Neural cell (in vitro differentiated cells): ENCODE measurements around the gene PLA2G15.

ENCODE experiments used
- CTCF ChIP-seq: fragments of 450-650 bp; IDR thresholded peaks from 2 replicates; pipeline ENCODE4 v1.5.1; 2014; ENCODE audit warnings: antibody characterized with exemption, mild to moderate bottlenecking, moderate library complexity; ENCODE audit not compliant: poor library complexity, severe bottlenecking
- EZH2 ChIP-seq: fragments of 200-600, 300-800 bp; shearing (Covaris generic), sonication (generic); IDR thresholded peaks from 2 replicates; pipeline ENCODE4 v1.6.1; 2014; ENCODE audit warnings: antibody characterized with exemption, low read length, borderline replicate concordance, mild to moderate bottlenecking; ENCODE audit not compliant: insufficient read depth, poor library complexity, severe bottlenecking
- SMC3 ChIP-seq: fragments of 450-650 bp; conservative IDR thresholded peaks from 2 replicates; pipeline ENCODE4 v1.6.1; 2014; ENCODE audit warnings: antibody characterized with exemption, mild to moderate bottlenecking, moderate library complexity; ENCODE audit not compliant: poor library complexity

DNA sequence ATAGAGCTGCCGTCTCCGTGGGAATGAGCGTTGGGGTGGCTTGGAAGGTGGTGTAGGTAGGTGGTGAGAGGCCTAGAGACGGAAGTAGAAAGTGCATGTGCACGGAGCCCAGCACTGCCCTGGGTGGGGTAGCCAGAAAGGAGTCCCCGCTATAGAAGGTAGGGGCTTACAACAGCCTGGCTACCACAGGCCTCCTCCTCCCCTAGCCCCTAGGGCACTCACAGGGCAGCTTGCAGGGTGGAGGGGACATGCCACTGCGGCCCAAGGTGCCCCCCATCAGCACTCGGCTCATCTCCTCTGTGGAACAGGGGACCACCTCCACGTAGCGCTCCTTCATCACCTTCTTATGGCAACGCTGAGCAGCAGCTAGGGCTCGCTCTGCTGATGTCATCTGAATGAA lies 14.2 kb upstream of the PLA2G15 start:
- TF ChIP-seq CTCF (no peak), SMC3 (no peak), EZH2 (no peak)
